Myocyte (in vitro differentiated cells): ENCODE results near the gene FGL2. TPM values are rescaled to one million over a fixed set of nuclear protein-coding genes. Genes with fewer than 3 reads are reported as not detected.
"Not testable (repeated sequence)": the region's sequence is repeated elsewhere in the genome, so short reads cannot be mapped to it uniquely, and the experiment has no call there.

Experiments used
- DNase-seq: peaks from one replicate; pipeline ENCODE4 v3.0.0-alpha.2; 2012; ENCODE audit warnings: low read depth
- total RNA-seq: library from RNA; depleted of rRNA; stranded (reverse); fragments of >200 nt; gene quantifications from 2 replicates; pipeline ENCODE4 v1.2.3, GENCODE V29; 2014

The FGL2 gene
- total RNA-seq, 1 donor from 2014 or later, result 7.5 TPM

DNA sequence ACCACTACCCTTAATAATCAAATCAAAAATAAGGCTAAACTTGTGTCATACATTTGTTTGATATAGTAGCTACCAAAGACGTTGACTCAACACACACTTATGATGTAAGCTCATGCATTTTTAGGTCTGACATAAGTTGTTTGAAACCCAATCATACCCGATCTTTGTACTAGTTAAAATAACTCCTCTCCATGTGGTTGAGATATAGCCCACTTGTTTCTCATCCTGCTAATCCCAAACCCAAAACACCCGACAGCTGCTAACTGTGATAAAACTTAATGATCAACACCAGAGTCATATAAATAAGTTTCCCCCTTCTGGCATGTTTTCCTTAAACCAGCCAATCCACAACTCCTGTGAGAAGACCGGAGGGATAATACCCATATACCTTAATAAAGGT is 28.5 kb downstream of the FGL2 start:
- DNase-seq, result peak; percentile 73

DNA sequence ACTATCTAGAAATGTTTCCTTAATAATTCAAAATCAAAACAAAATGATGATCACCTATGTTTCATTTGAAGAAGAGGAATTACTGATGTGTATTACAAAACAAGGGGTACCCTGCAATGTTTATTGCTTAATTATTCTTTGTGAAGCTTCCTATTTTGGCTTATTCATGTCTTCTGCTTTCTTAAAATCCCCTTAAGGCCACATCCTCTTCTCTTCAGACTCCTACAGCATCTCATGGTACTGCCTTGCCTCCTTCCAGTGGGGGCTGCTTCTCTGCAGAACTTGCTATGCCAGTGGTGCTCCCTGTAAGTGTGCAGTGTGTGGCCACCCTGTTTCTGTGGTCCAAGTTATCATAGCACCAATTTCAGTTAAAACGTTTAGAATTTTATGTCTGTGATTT is 42.2 kb downstream of the FGL2 start:
- peak; percentile 6 for DNase-seq

DNA sequence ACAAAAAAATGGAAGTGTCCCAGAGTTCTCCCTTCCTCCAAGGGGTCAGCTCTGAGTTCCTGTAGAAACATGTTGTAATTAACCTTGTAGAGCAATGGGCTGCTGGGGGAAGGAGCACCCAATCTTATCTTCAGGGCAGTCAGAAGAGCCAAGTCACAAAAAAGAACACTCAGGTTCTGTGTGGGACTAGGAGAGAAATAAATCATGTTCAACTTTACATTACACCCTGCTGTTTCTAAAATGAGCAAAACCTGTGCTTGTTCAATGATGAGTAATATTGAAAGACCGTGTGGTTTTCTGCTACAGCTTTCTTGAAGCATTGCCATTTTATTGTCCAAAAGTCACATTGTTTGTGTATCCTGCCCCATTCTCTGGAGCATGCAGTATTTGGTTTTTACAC is 42.6 kb downstream of the FGL2 start:
- DNase-seq, result not testable (repeated sequence)

DNA sequence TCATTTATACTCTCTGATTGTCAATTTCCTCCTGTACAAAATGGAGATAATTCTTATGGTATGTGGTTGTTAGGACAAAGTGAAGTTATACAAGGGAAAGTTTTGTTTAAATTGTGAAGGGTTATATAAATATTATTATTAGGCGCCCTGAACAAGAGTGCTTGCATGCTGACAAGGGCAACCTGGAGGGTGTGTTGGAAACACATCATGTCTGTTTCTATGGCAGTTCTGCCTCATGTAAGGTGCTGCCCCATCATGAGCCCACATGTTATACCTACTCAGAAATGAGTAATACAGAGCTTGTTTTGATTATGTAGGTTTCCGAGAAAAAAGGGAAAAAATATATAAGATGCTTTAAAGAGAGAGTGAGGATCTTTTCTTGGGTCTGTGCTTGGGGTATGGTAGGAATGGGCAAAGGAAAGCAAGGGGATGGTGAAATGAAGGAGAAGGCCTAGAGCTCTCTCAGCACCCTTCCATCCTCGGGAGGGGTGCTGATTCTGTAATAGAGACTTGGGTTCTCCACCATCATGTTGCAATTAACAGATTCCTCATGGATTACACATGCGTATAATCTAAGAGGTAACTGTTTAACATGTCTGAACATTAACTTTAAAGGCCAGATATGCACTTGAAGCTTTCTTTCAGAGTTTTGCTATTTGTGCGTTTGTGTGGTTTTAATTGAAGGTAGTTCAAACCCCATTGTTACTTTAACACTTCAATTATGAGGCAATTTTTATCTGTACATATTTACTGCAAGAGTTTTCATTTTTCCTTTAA is 43.8 kb downstream of the FGL2 start:
- not testable (repeated sequence) for DNase-seq

DNA sequence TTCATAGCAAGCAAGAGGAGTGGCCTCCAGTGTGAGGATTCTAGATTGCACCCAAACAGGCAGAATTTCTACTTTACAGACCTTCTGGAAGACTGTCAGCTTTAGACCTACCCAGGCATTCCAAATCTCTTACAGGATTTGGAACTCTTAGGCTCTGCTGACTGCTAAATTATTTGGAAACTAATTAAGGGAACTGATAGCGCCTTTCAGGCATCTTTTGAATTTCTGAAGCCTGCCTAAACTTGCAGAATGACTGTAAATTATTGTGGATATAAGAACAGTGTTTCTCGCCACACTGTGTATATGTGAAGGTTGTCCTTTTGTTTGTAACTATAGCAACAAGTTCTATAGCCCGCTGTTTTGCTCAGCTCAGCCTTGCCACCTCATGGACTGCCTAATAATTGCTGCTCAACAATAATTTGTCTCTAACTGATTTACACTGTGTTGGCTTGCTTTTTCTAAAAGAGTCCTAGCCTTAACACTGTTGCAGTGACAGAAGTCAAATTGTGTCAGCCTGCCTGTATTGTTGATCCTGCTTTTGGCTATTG is 44.6 kb downstream of the FGL2 start:
- peak; percentile 3 for DNase-seq

DNA sequence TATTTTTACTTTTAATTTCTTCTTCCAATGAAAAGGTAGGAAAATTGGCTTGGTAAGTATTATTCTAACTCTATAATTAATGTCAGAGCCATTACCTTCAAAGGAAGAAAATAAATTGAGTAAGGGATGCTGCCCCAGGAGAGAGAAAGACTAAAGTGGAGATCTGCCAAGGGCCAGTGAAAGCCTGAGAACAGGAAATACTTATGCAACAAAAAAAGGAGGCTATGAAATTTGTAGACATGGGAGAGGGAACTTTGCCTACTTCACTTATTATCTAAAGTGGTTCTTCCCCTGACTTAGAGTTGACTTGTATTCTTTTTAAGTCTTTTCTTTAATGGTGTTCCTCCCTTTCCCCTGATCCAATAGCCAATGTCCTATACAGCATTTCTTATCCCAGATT is 47.4 kb downstream of the FGL2 start:
- peak; percentile 17 for DNase-seq

Other genes starting within 250 kb of the FGL2 start
- not detected in 2 replicates for gene SPDYE17, start 167.5 kb downstream of the FGL2 start, total RNA-seq
- gene SPDYE18, start 137.3 kb downstream of the FGL2 start, total RNA-seq, result not detected in 2 replicates
- gene CCDC146, start 77.2 kb downstream of the FGL2 start, total RNA-seq, result 2.3 and 3.4 TPM in 2 replicates
- gene GSAP, start 216.5 kb upstream of the FGL2 start, total RNA-seq, result 12.2 and 16.6 TPM in 2 replicates